BLaER1 treated with 17β-estradiol and CSF1 and Interleukin-3, amounts not matched to agents 10 nM and 100 nM (cell line): Measurements from ENCODE around the gene DLGAP1.
A peak's percentile ranks its signal among the peaks of the same experiment; 100 is the strongest.

ENCODE experiments used
- H3K27ac ChIP-seq, 11 experiments: shearing (Covaris generic); formaldehyde crosslinking; 2 replicates each; pipeline ENCODE4 v1.8.1; 2022
- H3K27me3 ChIP-seq, 11 experiments: shearing (Covaris generic); formaldehyde crosslinking; 2 replicates each; pipeline ENCODE4 v1.8.1; 2022
- H3K36me3 ChIP-seq, 11 experiments: shearing (Covaris generic); formaldehyde crosslinking; 2 replicates each; pipeline ENCODE4 v1.8.1; 2022
- H3K4me1 ChIP-seq, 10 experiments: shearing (Covaris generic); formaldehyde crosslinking; 2 replicates each; pipeline ENCODE4 v1.8.1; 2022
- H3K4me2 ChIP-seq, 11 experiments: shearing (Covaris generic); formaldehyde crosslinking; 2 replicates each; pipeline ENCODE4 v1.8.1; 2022
- H3K4me3 ChIP-seq, 10 experiments: shearing (Covaris generic); formaldehyde crosslinking; 2 replicates each; pipeline ENCODE4 v1.8.1; 2022
- H3K9ac ChIP-seq, 11 experiments: shearing (Covaris generic); formaldehyde crosslinking; 2 replicates each; pipeline ENCODE4 v1.8.1; 2022
- H3K9me3 ChIP-seq, 11 experiments: shearing (Covaris generic); formaldehyde crosslinking; replicated peaks in 1 of 11; 2 replicates each; pipeline ENCODE4 v1.8.1; 2022
- H4K20me1 ChIP-seq, 11 experiments: shearing (Covaris generic); formaldehyde crosslinking; 2 replicates each; pipeline ENCODE4 v1.8.1; 2022
- Cebpa-rat ChIP-seq, 11 experiments: shearing (Covaris generic); IDR thresholded peaks; 2 replicates each; pipeline ENCODE4 v1.8.1; 2022

DLGAP1 gene

GRCh38 chr18:3494245-3494526, 960.9 kb downstream of the DLGAP1 start:
- H3K9ac ChIP-seq, result no peak overlapping the region; a peak in 1 of 22 replicates
- H3K4me2 ChIP-seq, result peak overlapping the region in 8 of 11 experiments; percentile 31 to 81 (median 52); a peak in 11 of 22 replicates
- no peak for TF ChIP-seq Cebpa-rat (IDR thresholded peaks at IDR 0.05)
- H3K27ac ChIP-seq, result no peak overlapping the region; a peak in 1 of 22 replicates
- H3K4me3 ChIP-seq, result no peak overlapping the region
- peaks cover 17 to 27% (median 21%) of the 10 kb centered on the region in 11 experiments for H3K27me3 ChIP-seq
- 0 out of 22 replicates have a peak, but pooled peaks cover 0 to 2% (median 0%) of the 10 kb centered on the region in 11 experiments for H4K20me1 ChIP-seq
- H3K36me3 ChIP-seq, result no peaks in the 10 kb centered on the region
- H3K4me1 ChIP-seq, result peaks cover 11 to 27% (median 17%) of the 10 kb centered on the region in 10 experiments
- H3K9me3 ChIP-seq, result no peaks in the 10 kb centered on the region

DNA sequence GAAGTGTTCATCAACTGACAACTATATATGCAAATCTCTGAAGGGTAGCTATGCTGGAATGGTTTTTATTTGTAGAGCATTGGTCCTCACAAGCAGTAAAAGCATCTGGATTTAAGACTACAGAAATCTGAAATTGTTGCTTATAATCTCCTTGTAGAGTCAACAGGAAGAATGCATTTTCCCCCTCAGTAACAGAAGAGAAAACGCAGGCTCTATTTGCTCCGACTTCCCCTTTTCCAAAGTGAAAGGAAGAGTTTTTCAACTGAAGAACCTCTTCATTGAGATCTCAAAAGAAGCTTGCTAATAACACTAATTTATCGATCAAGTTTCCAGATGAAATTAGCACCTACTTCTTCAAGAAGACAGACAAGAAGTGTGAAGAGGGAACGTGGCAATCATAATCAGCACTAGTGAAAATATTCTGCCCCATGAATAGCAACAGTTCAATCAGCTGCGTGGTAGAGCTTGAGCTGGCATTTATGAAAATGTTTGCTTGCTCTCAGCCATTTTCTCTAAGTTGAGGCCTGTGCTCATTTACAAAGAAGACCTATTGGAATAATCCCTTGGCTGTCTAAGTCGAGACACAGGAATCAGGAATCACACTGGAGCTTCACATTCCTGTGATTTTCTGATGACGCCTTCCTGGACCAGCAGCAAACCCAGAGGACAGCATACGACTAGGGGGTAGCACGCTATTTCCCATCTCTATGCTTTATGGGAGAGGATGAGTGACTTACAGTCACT, 961.4 kb downstream of the DLGAP1 start:
- H3K27me3 ChIP-seq, result peaks cover 12 to 22% (median 16%) of the 10 kb centered on the region in 11 experiments
- peak overlapping the region in 5 of 11 experiments; percentile 7 to 60 (median 17); a peak in 6 of 22 replicates for H3K9ac ChIP-seq
- no peak for TF ChIP-seq Cebpa-rat (IDR thresholded peaks at IDR 0.05)
- peak overlapping the region; percentile 31 to 81 (median 47) for H3K4me2 ChIP-seq
- H3K36me3 ChIP-seq, result no peaks in the 10 kb centered on the region
- no peaks in the 10 kb centered on the region for H4K20me1 ChIP-seq
- peak overlapping the region in 1 of 10 experiments; percentile 29; a peak in 2 of 20 replicates for H3K4me3 ChIP-seq
- peak overlapping the region in 6 of 11 experiments; percentile 9 to 54 (median 32); a peak in 9 of 22 replicates for H3K27ac ChIP-seq
- H3K4me1 ChIP-seq, result peaks cover 9 to 22% (median 16%) of the 10 kb centered on the region in 10 experiments; a peak in 18 of 20 replicates
- no peaks in the 10 kb centered on the region for H3K9me3 ChIP-seq

- peaks cover 9 to 25% (median 16%) of the 10 kb centered on the region in 10 experiments; a peak in 16 of 20 replicates for H3K4me1 ChIP-seq
- no peaks in the 10 kb centered on the region for H3K9me3 ChIP-seq
- no peak overlapping the region for H3K9ac ChIP-seq
- no peak overlapping the region for H3K27ac ChIP-seq
- H3K27me3 ChIP-seq, result peaks cover 3 to 12% (median 6%) of the 10 kb centered on the region in 11 experiments
- H3K36me3 ChIP-seq, result no peaks in the 10 kb centered on the region
- TF ChIP-seq Cebpa-rat (IDR thresholded peaks at IDR 0.05), result no peak
- H3K4me2 ChIP-seq, result peak overlapping the region in 7 of 11 experiments; percentile 1 to 81 (median 47); a peak in 9 of 22 replicates
- no peak overlapping the region for H3K4me3 ChIP-seq
- H4K20me1 ChIP-seq, result no peaks in the 10 kb centered on the region
Observed at GRCh38 chr18:3492721-3493120, 962.4 kb downstream of the DLGAP1 start.

DNA sequence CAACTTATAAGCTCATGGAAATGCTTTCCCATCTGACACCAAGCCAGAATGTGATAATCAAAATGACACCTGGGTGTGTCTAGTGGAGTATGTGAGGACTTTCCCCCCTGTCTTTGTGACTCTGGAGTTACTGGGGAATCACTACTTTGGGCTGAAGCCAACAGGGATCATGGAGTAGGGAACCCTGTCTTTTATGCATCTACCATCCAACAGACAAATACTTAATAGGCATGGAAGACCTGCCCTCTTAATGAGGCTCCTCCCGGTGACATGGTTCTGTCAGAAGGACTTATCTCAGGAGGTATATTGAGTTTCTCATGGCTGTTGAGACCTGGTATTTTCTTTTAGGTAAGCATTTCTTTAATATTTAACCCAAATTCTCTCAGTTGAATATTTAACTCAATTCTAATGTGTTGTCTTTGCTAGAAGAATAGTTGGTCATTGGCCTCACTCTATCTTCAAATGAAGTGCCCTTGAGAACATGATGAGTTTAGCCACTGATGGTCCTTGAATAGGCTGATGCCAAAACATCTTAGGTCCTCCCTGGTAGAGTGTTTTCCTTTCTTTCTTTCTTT, 963.0 kb downstream of the DLGAP1 start:
- Histone ChIP-seq H3K9ac (no peak overlapping the region), H3K9me3 (no peaks in the 10 kb centered on the region), H3K4me3 (no peak overlapping the region), H4K20me1 (no peaks in the 10 kb centered on the region), H3K27me3 (peaks cover 0 to 6% (median under 1%) of the 10 kb centered on the region in 11 experiments; a peak in 9 of 22 replicates), H3K27ac (no peak overlapping the region), H3K4me2 (no peak overlapping the region), H3K4me1 (peaks cover 11 to 30% (median 16%) of the 10 kb centered on the region in 10 experiments; a peak in 19 of 20 replicates), H3K36me3 (no peaks in the 10 kb centered on the region)
- no peak for TF ChIP-seq Cebpa-rat (IDR thresholded peaks at IDR 0.05)

GRCh38 chr18:3489462-3489861, 965.6 kb downstream of the DLGAP1 start:
- Histone ChIP-seq H3K9ac (no peak overlapping the region), H3K4me1 (peaks cover 25 to 43% (median 28%) of the 10 kb centered on the region in 10 experiments), H3K4me2 (peak overlapping the region in 2 of 11 experiments; percentile 6 to 13; a peak in 1 of 22 replicates), H4K20me1 (no peaks in the 10 kb centered on the region), H3K27me3 (no peaks in the 10 kb centered on the region), H3K4me3 (no peak overlapping the region), H3K36me3 (no peaks in the 10 kb centered on the region), H3K9me3 (no peaks in the 10 kb centered on the region), H3K27ac (no peak overlapping the region)
- TF ChIP-seq Cebpa-rat (IDR thresholded peaks at IDR 0.05), result no peak

DNA sequence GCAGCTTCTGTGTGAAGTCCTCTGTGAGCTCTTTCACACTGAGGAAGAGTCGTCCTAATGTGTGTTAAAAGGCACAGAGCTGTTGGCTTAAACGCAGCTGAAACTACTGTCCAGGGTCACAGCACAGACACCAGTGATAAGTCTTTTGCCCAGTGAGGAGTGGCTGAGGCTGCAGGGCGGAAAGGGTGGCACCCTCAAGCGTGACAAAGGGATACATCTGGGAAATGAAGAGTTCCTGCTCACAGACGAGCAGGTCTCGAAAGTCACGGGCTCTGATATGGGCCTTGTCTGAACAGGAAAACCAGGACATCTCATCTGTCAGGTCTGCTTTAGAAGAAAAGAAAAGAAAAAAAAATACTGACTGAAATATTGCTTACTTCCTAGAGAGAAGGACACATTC, 968.6 kb downstream of the DLGAP1 start:
- H3K4me3 ChIP-seq, result no peak overlapping the region
- no peaks in the 10 kb centered on the region for H3K27me3 ChIP-seq
- peak overlapping the region in 3 of 11 experiments; percentile 0 to 32 (median 12); a peak in 4 of 22 replicates for H3K9ac ChIP-seq
- H4K20me1 ChIP-seq, result no peaks in the 10 kb centered on the region
- H3K27ac ChIP-seq, result peak overlapping the region in 6 of 11 experiments; percentile 3 to 48 (median 10); a peak in 7 of 22 replicates
- H3K4me2 ChIP-seq, result peak overlapping the region; percentile 40 to 68 (median 62)
- no peaks in the 10 kb centered on the region for H3K9me3 ChIP-seq
- TF ChIP-seq Cebpa-rat (IDR thresholded peaks at IDR 0.05), result no peak
- H3K4me1 ChIP-seq, result peaks cover 10 to 26% (median 18%) of the 10 kb centered on the region in 10 experiments
- H3K36me3 ChIP-seq, result no peaks in the 10 kb centered on the region

DNA sequence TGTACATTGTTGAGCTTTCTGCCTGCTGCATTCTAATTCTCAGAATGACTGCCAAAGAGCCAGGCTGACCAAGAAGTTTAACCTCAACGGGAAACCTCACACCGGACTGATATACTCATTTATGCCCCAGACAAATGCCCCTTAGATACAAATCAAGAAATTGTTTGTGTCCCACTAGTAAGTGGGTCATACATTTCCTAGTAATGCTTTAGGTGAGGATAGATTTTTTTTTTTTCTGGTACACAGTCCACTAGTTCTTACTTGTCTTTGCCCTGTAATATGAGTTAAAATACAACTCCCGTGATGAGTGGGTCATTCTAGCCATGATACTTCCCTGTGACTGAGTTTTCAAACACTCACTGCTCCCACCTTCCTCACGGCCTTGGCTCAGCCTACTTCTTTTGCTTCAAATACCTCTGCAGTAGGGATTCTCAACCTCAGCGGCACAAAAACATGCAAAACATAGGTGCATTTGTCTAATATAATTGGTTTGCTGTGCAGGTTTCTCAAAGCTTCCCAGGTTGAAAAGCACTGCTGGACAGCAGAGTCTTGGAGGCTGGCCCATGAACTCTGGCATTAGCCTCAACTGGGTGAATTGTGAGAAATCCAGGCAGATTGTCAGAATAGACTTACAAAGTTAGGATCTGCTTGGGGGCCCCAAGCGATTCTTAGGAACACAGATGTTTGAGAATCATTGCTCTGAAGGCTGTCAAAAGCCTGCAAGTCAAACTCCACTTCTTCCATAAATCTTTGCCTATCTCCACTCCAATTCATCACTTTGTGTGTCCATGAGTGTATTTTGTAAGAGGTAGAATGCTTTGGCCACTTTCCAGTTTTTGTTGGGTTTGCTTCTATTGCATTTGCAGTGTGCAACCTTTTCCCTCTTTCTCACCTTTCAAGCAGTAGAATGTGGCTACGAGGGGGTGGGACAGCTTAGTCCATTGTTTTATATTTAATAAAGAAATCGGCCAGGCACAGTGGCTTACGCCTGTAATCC, 969.7 kb downstream of the DLGAP1 start:
- no peaks in the 10 kb centered on the region for H3K27me3 ChIP-seq
- H3K36me3 ChIP-seq, result no peaks in the 10 kb centered on the region
- H3K4me2 ChIP-seq, result peak overlapping the region in 9 of 11 experiments; percentile 40 to 68 (median 62); a peak in 12 of 22 replicates
- no peaks in the 10 kb centered on the region for H3K9me3 ChIP-seq
- no peak for TF ChIP-seq Cebpa-rat (IDR thresholded peaks at IDR 0.05)
- no peak overlapping the region for H3K27ac ChIP-seq
- no peaks in the 10 kb centered on the region for H4K20me1 ChIP-seq
- H3K9ac ChIP-seq, result no peak overlapping the region
- no peak overlapping the region for H3K4me3 ChIP-seq
- H3K4me1 ChIP-seq, result peaks cover 10 to 26% (median 18%) of the 10 kb centered on the region in 10 experiments

DNA sequence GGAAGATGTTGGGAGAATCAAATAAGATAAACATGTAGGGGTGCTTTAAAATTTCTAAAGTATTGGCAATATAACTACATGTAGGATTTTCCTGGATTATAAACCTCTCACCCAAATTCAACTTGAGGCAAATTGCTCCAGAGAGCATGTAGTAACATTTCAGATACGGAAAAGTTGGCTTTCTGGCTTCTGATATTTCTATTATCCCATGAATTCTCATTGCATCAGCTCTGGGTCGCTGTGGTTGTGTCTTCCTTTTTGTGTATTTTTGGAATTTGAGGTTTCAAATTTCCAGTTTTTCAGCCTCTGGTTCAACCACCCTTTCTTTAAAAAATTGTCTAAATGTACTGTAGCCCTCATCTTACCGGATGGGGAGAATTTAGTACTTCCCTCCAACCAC, 972.8 kb downstream of the DLGAP1 start:
- Histone ChIP-seq H3K4me1 (peaks cover 10 to 21% (median 16%) of the 10 kb centered on the region in 10 experiments), H3K9me3 (no peaks in the 10 kb centered on the region), H3K27ac (no peak overlapping the region), H4K20me1 (no peaks in the 10 kb centered on the region), H3K36me3 (no peaks in the 10 kb centered on the region), H3K9ac (no peak overlapping the region), H3K4me3 (no peak overlapping the region), H3K27me3 (no peaks in the 10 kb centered on the region), H3K4me2 (no peak overlapping the region)
- no peak for TF ChIP-seq Cebpa-rat (IDR thresholded peaks at IDR 0.05)
